Measurements from ENCODE around the gene DLGAP1. TPM values are rescaled to one million over a fixed set of nuclear protein-coding genes. Genes with fewer than 3 reads are reported as not detected.

The DLGAP1 gene
- total and polyA plus RNA-seq, 4 donors: 0.06 to 1.2 (median 0.17) TPM; not detected in 1

DNA sequence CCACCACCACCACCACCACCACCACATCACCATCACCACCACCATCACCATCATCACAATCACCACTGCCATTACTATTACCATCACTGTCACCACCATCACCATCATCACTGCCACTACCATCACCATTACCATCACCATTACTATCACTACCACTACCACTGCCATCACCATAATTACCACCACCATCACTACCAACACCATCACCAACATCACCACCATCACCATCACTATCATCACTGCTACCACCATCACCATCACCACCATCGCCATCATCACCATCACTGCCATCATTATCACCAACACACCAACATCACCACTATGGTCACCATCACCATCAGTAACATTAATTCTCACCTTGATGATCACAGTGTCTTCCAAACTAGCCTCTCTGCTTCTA lies 713.8 kb downstream of the DLGAP1 start (continued):
- TF ChIP-seq, protein P1, sequence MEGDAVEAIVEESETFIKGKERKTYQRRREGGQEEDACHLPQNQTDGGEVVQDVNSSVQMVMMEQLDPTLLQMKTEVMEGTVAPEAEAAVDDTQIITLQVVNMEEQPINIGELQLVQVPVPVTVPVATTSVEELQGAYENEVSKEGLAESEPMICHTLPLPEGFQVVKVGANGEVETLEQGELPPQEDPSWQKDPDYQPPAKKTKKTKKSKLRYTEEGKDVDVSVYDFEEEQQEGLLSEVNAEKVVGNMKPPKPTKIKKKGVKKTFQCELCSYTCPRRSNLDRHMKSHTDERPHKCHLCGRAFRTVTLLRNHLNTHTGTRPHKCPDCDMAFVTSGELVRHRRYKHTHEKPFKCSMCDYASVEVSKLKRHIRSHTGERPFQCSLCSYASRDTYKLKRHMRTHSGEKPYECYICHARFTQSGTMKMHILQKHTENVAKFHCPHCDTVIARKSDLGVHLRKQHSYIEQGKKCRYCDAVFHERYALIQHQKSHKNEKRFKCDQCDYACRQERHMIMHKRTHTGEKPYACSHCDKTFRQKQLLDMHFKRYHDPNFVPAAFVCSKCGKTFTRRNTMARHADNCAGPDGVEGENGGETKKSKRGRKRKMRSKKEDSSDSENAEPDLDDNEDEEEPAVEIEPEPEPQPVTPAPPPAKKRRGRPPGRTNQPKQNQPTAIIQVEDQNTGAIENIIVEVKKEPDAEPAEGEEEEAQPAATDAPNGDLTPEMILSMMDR (IDR thresholded peaks at IDR 0.05; ENCODE audit: low read depth, low read length, missing input control): no peak
- TF ChIP-seq HNF4A (conservative IDR thresholded peaks at IDR 0.05): no peak

DNA sequence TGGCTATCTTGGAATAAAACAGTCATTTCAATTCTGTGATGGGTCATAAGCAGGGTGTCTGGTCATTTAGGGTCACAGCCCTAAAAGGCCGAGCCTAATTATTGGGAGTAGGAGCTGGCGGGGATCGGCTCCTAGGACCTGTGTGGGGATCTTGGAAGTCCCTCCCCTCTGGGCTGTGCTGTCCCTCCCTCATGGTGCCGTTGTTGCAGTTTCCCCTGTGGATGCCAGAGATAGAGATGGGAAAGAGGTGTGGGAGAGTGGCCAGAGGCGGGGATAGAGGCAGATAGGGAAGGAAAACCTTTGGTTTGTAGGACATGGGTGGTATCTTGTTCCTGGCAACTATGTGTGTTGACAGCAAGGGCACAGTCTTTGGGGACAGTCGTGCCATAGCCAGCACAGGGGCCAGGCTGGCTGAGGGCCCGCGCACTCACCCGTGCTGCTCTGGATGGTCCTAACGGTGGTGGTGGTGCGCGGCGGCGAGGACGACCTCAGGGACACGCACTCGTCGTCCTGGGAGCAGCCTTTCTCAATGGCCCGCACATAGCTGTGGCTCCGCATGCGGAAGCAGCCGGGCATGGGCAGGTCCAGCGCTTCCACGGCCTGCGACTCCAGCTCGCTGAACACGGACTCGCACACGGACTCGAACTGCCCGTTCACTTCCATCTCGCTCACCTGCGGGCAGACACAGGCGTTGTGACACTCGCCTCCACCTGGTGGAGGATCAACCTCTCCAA lies 726.2 kb downstream of the DLGAP1 start:
- Histone ChIP-seq H3K9me3 (ENCODE audit: control insufficient read depth in 4 of 4, low read length in 3 of 4) (no peaks in the 10 kb centered on the region), H3K4me3 (ENCODE audit: low read depth in 1 of 3, low read length in 3 of 3) (no peak overlapping the region), H3K27me3 (ENCODE audit: control insufficient read depth in 4 of 4, insufficient read depth in 4 of 4, low read length in 3 of 4) (no peaks in the 10 kb centered on the region), H3K4me1 (ENCODE audit: control insufficient read depth in 4 of 4, insufficient read depth in 4 of 4, low read length in 3 of 4) (peaks cover 0 to 4% (median 0%) of the 10 kb centered on the region in 4 donors), H3K27ac (ENCODE audit: low read depth in 1 of 2, low read length in 2 of 2) (no peak overlapping the region), H3K9ac (ENCODE audit: low read depth in 1 of 2, low read length in 2 of 2) (no peak overlapping the region), H3K36me3 (ENCODE audit: control insufficient read depth in 4 of 4, insufficient read depth in 3 of 4, low read depth in 1 of 4, low read length in 3 of 4) (no peaks in the 10 kb centered on the region)
- 97% methylated on average over 35 of the region's 35 CpGs for WGBS
- no peak for DNase-seq (ENCODE audit: low spot score)
- TF ChIP-seq TAF1 (conservative IDR thresholded peaks at IDR 0.05): no peak

DNA sequence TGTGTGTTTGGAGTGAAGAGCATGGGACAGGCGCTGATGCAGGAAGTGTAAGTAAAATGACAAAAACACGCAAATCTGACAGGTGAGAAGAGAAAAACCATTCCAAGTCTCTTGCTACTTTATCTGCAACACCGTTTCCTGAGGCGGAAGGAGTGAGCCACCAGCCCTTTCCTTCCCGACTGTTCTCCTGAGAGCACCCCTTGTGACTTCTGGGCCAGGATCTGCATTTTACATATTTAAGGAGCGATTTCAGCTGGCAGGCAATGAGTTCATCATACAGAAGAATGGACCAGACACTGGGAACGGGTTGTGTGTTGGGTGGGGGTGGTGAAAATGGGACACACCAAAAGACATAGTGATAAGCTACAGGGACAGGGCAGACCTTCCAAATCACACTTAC lies 727.8 kb downstream of the DLGAP1 start:
- peaks cover 2 to 20% (median 11%) of the 10 kb centered on the region in 4 donors for H3K4me1 ChIP-seq (ENCODE audit: control insufficient read depth in 4 of 4, insufficient read depth in 4 of 4, low read length in 3 of 4)
- WGBS: 84% methylated on average over 7 of the region's 7 CpGs
- no peaks in the 10 kb centered on the region for H3K27me3 ChIP-seq (ENCODE audit: control insufficient read depth in 4 of 4, insufficient read depth in 4 of 4, low read length in 3 of 4)
- TF ChIP-seq, protein P2, sequence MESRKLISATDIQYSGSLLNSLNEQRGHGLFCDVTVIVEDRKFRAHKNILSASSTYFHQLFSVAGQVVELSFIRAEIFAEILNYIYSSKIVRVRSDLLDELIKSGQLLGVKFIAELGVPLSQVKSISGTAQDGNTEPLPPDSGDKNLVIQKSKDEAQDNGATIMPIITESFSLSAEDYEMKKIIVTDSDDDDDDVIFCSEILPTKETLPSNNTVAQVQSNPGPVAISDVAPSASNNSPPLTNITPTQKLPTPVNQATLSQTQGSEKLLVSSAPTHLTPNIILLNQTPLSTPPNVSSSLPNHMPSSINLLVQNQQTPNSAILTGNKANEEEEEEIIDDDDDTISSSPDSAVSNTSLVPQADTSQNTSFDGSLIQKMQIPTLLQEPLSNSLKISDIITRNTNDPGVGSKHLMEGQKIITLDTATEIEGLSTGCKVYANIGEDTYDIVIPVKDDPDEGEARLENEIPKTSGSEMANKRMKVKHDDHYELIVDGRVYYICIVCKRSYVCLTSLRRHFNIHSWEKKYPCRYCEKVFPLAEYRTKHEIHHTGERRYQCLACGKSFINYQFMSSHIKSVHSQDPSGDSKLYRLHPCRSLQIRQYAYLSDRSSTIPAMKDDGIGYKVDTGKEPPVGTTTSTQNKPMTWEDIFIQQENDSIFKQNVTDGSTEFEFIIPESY (IDR thresholded peaks at IDR 0.05): no peak
- no peak overlapping the region for H3K9ac ChIP-seq (ENCODE audit: low read depth in 1 of 2, low read length in 2 of 2)
- no peak for DNase-seq (ENCODE audit: low spot score)
- H3K27ac ChIP-seq (ENCODE audit: low read depth in 1 of 2, low read length in 2 of 2): no peak overlapping the region
- H3K4me3 ChIP-seq (ENCODE audit: low read depth in 1 of 3, low read length in 3 of 3): no peak overlapping the region
- H3K36me3 ChIP-seq (ENCODE audit: control insufficient read depth in 4 of 4, insufficient read depth in 3 of 4, low read depth in 1 of 4, low read length in 3 of 4): no peaks in the 10 kb centered on the region
- H3K9me3 ChIP-seq (ENCODE audit: control insufficient read depth in 4 of 4, low read length in 3 of 4): no peaks in the 10 kb centered on the region

DNA sequence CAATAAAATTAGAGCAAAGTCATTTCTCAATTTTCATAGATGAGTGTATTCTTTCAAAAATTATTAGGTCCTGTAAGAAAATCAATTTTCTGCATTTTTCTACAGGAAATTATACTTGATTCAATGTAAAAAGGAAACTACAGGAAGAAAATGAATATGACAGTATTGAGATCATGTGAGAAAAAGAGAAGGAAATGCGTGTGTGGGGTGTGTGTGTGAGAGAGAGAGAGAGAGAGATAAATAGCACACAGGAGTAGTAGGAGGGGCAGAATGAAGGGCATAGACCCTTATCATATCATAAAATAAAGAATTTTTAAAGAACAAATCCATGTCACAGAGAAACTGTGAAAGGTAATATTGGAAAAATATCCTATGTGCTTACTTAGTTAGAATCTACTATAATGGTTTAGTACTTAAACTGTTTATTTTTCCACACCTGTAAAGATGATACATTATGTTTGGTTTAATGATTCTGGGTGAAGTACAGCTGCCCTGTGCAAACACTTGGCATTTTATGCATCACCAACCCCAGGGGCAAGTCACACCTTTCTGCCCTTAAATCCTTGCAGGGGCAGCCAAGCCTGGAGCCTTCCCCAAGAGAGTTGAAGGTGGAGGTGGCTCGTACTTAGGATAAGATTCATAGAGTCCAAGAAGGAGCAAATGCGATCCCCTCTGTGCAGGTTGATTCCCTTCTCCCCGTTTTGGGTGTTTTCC lies 728.7 kb downstream of the DLGAP1 start:
- DNase-seq (ENCODE audit: low spot score): no peak
- no peaks in the 10 kb centered on the region for H3K9me3 ChIP-seq (ENCODE audit: control insufficient read depth in 4 of 4, low read length in 3 of 4)
- H3K27ac ChIP-seq (ENCODE audit: low read depth in 1 of 2, low read length in 2 of 2): no peak overlapping the region
- H3K4me3 ChIP-seq (ENCODE audit: low read depth in 1 of 3, low read length in 3 of 3): no peak overlapping the region
- peaks cover 4 to 23% (median 12%) of the 10 kb centered on the region in 4 donors for H3K4me1 ChIP-seq (ENCODE audit: control insufficient read depth in 4 of 4, insufficient read depth in 4 of 4, low read length in 3 of 4)
- H3K36me3 ChIP-seq (ENCODE audit: control insufficient read depth in 4 of 4, insufficient read depth in 3 of 4, low read depth in 1 of 4, low read length in 3 of 4): no peaks in the 10 kb centered on the region
- H3K27me3 ChIP-seq (ENCODE audit: control insufficient read depth in 4 of 4, insufficient read depth in 4 of 4, low read length in 3 of 4): no peaks in the 10 kb centered on the region
- no peak overlapping the region for H3K9ac ChIP-seq (ENCODE audit: low read depth in 1 of 2, low read length in 2 of 2)
- 82% methylated on average over 4 of the region's 4 CpGs for WGBS
- TF ChIP-seq, protein P3, sequence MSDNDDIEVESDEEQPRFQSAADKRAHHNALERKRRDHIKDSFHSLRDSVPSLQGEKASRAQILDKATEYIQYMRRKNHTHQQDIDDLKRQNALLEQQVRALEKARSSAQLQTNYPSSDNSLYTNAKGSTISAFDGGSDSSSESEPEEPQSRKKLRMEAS (IDR thresholded peaks at IDR 0.05): no peak
- TF ChIP-seq EGR1 (IDR thresholded peaks at IDR 0.05; ENCODE audit: low read depth in 2 of 2): no peak
- TF ChIP-seq, protein P4, sequence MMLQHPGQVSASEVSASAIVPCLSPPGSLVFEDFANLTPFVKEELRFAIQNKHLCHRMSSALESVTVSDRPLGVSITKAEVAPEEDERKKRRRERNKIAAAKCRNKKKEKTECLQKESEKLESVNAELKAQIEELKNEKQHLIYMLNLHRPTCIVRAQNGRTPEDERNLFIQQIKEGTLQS (IDR thresholded peaks at IDR 0.05): no peak
- TF ChIP-seq TAF1 (conservative IDR thresholded peaks at IDR 0.05): no peak
- no peak for TF ChIP-seq RXRA (IDR thresholded peaks at IDR 0.05)
- TF ChIP-seq, protein P2 (IDR thresholded peaks at IDR 0.05): no peak
- TF ChIP-seq, protein P5, sequence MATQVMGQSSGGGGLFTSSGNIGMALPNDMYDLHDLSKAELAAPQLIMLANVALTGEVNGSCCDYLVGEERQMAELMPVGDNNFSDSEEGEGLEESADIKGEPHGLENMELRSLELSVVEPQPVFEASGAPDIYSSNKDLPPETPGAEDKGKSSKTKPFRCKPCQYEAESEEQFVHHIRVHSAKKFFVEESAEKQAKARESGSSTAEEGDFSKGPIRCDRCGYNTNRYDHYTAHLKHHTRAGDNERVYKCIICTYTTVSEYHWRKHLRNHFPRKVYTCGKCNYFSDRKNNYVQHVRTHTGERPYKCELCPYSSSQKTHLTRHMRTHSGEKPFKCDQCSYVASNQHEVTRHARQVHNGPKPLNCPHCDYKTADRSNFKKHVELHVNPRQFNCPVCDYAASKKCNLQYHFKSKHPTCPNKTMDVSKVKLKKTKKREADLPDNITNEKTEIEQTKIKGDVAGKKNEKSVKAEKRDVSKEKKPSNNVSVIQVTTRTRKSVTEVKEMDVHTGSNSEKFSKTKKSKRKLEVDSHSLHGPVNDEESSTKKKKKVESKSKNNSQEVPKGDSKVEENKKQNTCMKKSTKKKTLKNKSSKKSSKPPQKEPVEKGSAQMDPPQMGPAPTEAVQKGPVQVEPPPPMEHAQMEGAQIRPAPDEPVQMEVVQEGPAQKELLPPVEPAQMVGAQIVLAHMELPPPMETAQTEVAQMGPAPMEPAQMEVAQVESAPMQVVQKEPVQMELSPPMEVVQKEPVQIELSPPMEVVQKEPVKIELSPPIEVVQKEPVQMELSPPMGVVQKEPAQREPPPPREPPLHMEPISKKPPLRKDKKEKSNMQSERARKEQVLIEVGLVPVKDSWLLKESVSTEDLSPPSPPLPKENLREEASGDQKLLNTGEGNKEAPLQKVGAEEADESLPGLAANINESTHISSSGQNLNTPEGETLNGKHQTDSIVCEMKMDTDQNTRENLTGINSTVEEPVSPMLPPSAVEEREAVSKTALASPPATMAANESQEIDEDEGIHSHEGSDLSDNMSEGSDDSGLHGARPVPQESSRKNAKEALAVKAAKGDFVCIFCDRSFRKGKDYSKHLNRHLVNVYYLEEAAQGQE (IDR thresholded peaks at IDR 0.05): no peak
- TF ChIP-seq FOXA2 (IDR thresholded peaks at IDR 0.05): no peak
- TF ChIP-seq HNF4A (conservative IDR thresholded peaks at IDR 0.05): no peak
- TF ChIP-seq SP1 (IDR thresholded peaks at IDR 0.05): no peak
- no peak for TF ChIP-seq NR2F2 (IDR thresholded peaks at IDR 0.05)
- no peak for TF ChIP-seq JUND (IDR thresholded peaks at IDR 0.05)
- TF ChIP-seq RAD21 (IDR thresholded peaks at IDR 0.05): no peak

All from liver (tissue), 9 donors.